Left renal pelvis (tissue), 4 donors: Measurements from ENCODE around the gene SLC9A9. TPM values are rescaled to one million over a fixed set of nuclear protein-coding genes. Genes with fewer than 3 reads are reported as not detected.

Experiments used
- DNase-seq, 4 donors: peaks; one replicate each; pipeline ENCODE4 v3.0.0-alpha.2; 2013; ENCODE audit warnings: low read depth in 4 of 4, low spot score in 3 of 4
- polyA plus RNA-seq, 4 donors: library from polyadenylated mRNA; unstranded; fragments of 120-200 nt; gene quantifications; one replicate each; pipeline ENCODE4 v1.2.1, GENCODE V29; 2013; ENCODE audit not compliant: insufficient read length in 4 of 4

The SLC9A9 gene
- polyA plus RNA-seq, 4 donors = 4.4 to 12.8 (median 6.4) TPM

GRCh38 chr3:143653935-143654334, 194.3 kb downstream of the SLC9A9 start:
- DNase-seq = no peak

- no peak for DNase-seq
Measured at GRCh38 chr3:143653493-143653892, 194.8 kb downstream of the SLC9A9 start.

- no peak for DNase-seq
Measured at GRCh38 chr3:143652118-143652517, 196.2 kb downstream of the SLC9A9 start.

GRCh38 chr3:143650827-143651226, 197.4 kb downstream of the SLC9A9 start:
- DNase-seq = no peak

- no peak for DNase-seq
Measured at GRCh38 chr3:143650120-143650519, 198.1 kb downstream of the SLC9A9 start.

- no peak for DNase-seq
Measured at GRCh38 chr3:143648708-143649107, 199.6 kb downstream of the SLC9A9 start.

GRCh38 chr3:143648218-143648617, 200.1 kb downstream of the SLC9A9 start:
- no peak for DNase-seq

- DNase-seq = peak; percentile 39 to 75 (median 66)
Measured at GRCh38 chr3:143644370-143645089, 203.7 kb downstream of the SLC9A9 start.

- no peak for DNase-seq
Measured at GRCh38 chr3:143643905-143644304, 204.4 kb downstream of the SLC9A9 start.

- no peak for DNase-seq
Measured at GRCh38 chr3:143640774-143641173, 207.5 kb downstream of the SLC9A9 start.

GRCh38 chr3:143637133-143637532, 211.1 kb downstream of the SLC9A9 start:
- no peak for DNase-seq

GRCh38 chr3:143634991-143635390, 213.3 kb downstream of the SLC9A9 start:
- no peak for DNase-seq

GRCh38 chr3:143634427-143634826, 213.8 kb downstream of the SLC9A9 start:
- DNase-seq = no peak

- no peak for DNase-seq
Measured at GRCh38 chr3:143633816-143634215, 214.5 kb downstream of the SLC9A9 start.

- no peak for DNase-seq
Measured at GRCh38 chr3:143629726-143630125, 218.5 kb downstream of the SLC9A9 start.

GRCh38 chr3:143628971-143629370, 219.3 kb downstream of the SLC9A9 start:
- DNase-seq = no peak

GRCh38 chr3:143627336-143627735, 220.9 kb downstream of the SLC9A9 start:
- DNase-seq = no peak

GRCh38 chr3:143619231-143619630, 229.0 kb downstream of the SLC9A9 start:
- no peak for DNase-seq

- no peak for DNase-seq
Measured at GRCh38 chr3:143617050-143617449, 231.2 kb downstream of the SLC9A9 start.

- no peak for DNase-seq
Measured at GRCh38 chr3:143613226-143613625, 235.0 kb downstream of the SLC9A9 start.

GRCh38 chr3:143612541-143612940, 235.7 kb downstream of the SLC9A9 start:
- no peak for DNase-seq

GRCh38 chr3:143608966-143609365, 239.3 kb downstream of the SLC9A9 start:
- no peak for DNase-seq
